Adipocyte (in vitro differentiated cells): ENCODE data around the gene MIDN.
"Not testable (repeated sequence)": the region's sequence is repeated elsewhere in the genome, so short reads cannot be mapped to it uniquely, and the experiment has no call there.

Experiments
- DNase-seq: peaks from one replicate; pipeline ENCODE4 v3.0.0-alpha.2; 2015; ENCODE audit warnings: low read depth
- H3K27me3 ChIP-seq: replicated peaks from 2 replicates; pipeline ENCODE4 v1.7.0; 2013; ENCODE audit warnings: mild to moderate bottlenecking, low read length, moderate library complexity; ENCODE audit not compliant: control insufficient read depth, insufficient read depth
- H3K36me3 ChIP-seq: 2 replicates; pipeline ENCODE4 v1.7.0; 2013; ENCODE audit warnings: low read length, mild to moderate bottlenecking, moderate library complexity; ENCODE audit not compliant: control insufficient read depth, insufficient read depth, severe bottlenecking
- H3K4me1 ChIP-seq: 2 replicates; pipeline ENCODE4 v1.7.0; 2013; ENCODE audit warnings: mild to moderate bottlenecking, low read length, moderate library complexity; ENCODE audit not compliant: control insufficient read depth, insufficient read depth
- H3K4me3 ChIP-seq: 2 replicates; pipeline ENCODE4 v1.7.0; 2013; ENCODE audit warnings: mild to moderate bottlenecking, low read length, moderate library complexity
- H3K9ac ChIP-seq: 2 replicates; pipeline ENCODE4 v1.7.0; 2013; ENCODE audit warnings: mild to moderate bottlenecking, low read length, moderate library complexity
- H3K9me3 ChIP-seq: 2 replicates; pipeline ENCODE4 v1.7.0; 2013; ENCODE audit warnings: mild to moderate bottlenecking, low read length, moderate library complexity; ENCODE audit not compliant: control insufficient read depth

Gene MIDN

DNA sequence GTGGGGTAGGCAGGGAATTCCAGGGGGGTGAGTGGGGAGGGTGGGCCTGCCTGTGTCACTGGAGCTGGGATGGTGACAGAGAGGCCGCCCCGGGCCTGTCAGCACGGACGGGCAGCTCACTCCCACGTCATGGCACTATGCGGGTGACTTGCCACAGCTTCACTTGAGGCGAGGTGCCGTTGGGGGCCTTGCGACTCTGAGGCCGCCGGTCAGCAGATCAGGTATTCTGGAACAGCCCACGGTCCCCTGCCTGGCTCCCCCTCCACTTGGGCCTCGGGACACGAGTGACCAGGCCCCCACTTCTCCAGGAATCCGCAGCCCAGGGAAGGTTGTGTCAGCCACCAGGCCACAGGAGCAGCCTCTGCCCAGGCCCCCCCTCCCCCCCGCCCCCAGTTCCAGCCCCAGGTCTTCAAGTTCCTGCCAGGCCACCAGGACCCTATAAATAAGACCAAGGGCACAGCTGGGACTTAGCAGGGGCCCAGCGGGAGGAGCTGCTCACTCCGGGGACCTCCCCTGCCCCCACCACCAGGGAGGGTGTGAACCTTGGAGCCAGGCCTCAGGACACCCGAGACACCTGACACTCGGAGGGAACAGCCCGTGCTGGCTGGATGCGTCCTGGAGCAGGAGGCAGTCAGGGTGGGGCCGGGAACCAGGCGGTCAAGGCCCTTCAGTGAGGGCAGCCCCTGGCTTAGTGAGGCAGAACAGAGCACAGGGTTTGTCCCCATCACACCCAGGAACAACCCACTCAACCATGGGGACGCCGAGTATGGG is 2.7 kb upstream of the MIDN start:
- no peaks in the 10 kb centered on the region for H3K27me3 ChIP-seq
- H3K4me1 ChIP-seq, result peaks cover 49% of the 10 kb centered on the region
- no peaks in the 10 kb centered on the region for H3K9me3 ChIP-seq
- DNase-seq, result no peak
- H3K4me3 ChIP-seq, result no peak overlapping the region
- no peaks in the 10 kb centered on the region for H3K36me3 ChIP-seq
- H3K9ac ChIP-seq, result peak overlapping the region; percentile 73

GRCh38 chr19:1246265-1247087 is 1.9 kb upstream of the MIDN start:
- H3K36me3 ChIP-seq, H3K9me3 ChIP-seq, H3K9ac ChIP-seq, DNase-seq, H3K4me3 ChIP-seq, H3K27me3 ChIP-seq: not testable (repeated sequence)
- peaks cover 41% of the 10 kb centered on the region for H3K4me1 ChIP-seq

DNA sequence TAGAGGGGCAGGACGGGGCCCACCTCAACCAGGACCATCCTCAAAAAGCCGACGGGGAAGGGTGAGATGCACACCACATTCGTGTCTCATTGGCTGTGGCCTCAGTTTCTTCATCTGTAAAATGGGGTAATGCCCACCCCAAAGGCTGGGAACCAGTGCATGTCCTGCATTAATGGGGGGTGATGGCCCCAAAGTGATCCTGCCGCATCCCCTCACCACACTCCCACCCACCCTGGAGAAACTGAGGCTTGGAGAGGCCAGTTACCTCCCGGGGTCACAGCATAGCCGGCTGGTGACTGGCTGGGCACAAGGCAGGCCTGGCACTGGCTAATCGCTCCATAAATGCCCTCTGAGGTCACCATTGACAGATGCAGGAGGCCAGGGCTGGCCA is 640 bp upstream of the MIDN start:
- peaks cover 34% of the 10 kb centered on the region for H3K4me1 ChIP-seq
- peak overlapping the region; percentile 68 for H3K4me3 ChIP-seq
- peak overlapping the region; percentile 80 for H3K9ac ChIP-seq
- H3K27me3 ChIP-seq, result no peaks in the 10 kb centered on the region
- no peaks in the 10 kb centered on the region for H3K9me3 ChIP-seq
- DNase-seq, result no peak
- peaks cover 6% of the 10 kb centered on the region for H3K36me3 ChIP-seq

GRCh38 chr19:1248786-1249297 is 459 bp downstream of the MIDN start:
- peak; percentile 92 for DNase-seq
- Histone ChIP-seq H3K9me3 (no peaks in the 10 kb centered on the region), H3K36me3 (peaks cover 7% of the 10 kb centered on the region), H3K9ac (peak overlapping the region; percentile 89), H3K27me3 (no peaks in the 10 kb centered on the region), H3K4me1 (peaks cover 28% of the 10 kb centered on the region), H3K4me3 (peak overlapping the region; percentile 81)

- H3K9ac ChIP-seq, result peak overlapping the region; percentile 97
- H3K4me1 ChIP-seq, result peaks cover 29% of the 10 kb centered on the region
- peaks cover 13% of the 10 kb centered on the region for H3K36me3 ChIP-seq
- no peaks in the 10 kb centered on the region for H3K27me3 ChIP-seq
- DNase-seq, result peak; percentile 98
- H3K9me3 ChIP-seq, result no peaks in the 10 kb centered on the region
- H3K4me3 ChIP-seq, result peak overlapping the region; percentile 88
Measured at GRCh38 chr19:1249298-1249989, 1.1 kb downstream of the MIDN start.

GRCh38 chr19:1249990-1250436 is 1.6 kb downstream of the MIDN start:
- Histone ChIP-seq H3K27me3 (no peaks in the 10 kb centered on the region), H3K9me3 (no peaks in the 10 kb centered on the region), H3K4me3 (peak overlapping the region; percentile 88), H3K9ac (peak overlapping the region; percentile 97), H3K4me1 (peaks cover 29% of the 10 kb centered on the region), H3K36me3 (peaks cover 19% of the 10 kb centered on the region)
- DNase-seq, result no peak

DNA sequence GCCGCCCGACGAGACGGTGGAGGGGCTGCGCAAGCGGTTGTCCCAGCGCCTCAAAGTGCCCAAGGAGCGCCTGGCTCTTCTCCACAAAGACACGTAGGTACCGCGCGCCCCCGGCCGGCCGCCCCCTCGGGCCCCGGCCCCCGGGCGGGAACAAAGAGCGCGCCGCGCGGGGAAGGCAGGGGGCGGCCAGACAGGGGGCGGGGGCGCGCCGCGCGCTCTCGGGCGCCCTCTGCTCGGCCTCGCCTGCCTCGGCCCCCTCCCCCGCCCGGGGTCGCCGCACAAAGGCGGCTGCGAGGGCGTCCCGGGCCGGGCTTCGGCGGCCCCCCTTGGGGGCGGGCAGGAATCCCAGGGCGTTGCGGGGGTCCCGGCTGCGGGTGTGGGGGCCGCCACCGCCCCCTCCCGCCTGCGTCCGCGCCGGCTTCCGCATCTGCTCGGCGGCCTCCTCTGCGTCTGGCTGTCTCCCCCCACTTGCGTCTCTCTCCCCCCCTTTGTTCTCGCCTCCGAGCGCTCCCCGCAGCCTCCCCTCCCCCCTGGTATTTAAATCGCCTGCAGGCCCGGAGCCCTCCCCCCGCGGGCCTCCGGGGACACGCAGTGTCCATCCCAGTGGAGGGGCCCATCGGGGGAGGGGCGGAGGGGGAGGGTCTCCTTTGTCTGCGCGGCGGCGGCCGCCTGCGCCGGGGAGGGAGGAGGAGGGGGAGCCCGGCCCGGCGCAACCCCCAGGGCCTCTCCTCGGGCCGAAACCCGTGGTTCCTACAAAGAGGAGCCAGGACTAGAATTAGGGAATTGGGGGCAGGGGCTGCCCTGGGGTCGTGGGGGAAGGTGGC is 2.3 kb downstream of the MIDN start:
- no peaks in the 10 kb centered on the region for H3K27me3 ChIP-seq
- H3K9ac ChIP-seq, result peak overlapping the region; percentile 97
- H3K36me3 ChIP-seq, result peaks cover 25% of the 10 kb centered on the region
- peak overlapping the region; percentile 88 for H3K4me3 ChIP-seq
- DNase-seq, result peak; percentile 64
- no peaks in the 10 kb centered on the region for H3K9me3 ChIP-seq
- H3K4me1 ChIP-seq, result peaks cover 30% of the 10 kb centered on the region

- peak; percentile 70 for DNase-seq
- H3K9me3 ChIP-seq, result no peaks in the 10 kb centered on the region
- peak overlapping the region; percentile 88 for H3K4me3 ChIP-seq
- no peaks in the 10 kb centered on the region for H3K27me3 ChIP-seq
- H3K9ac ChIP-seq, result peak overlapping the region; percentile 97
- peaks cover 34% of the 10 kb centered on the region for H3K4me1 ChIP-seq
- H3K36me3 ChIP-seq, result peaks cover 34% of the 10 kb centered on the region
Measured at GRCh38 chr19:1251330-1252220, 3.2 kb downstream of the MIDN start.

- peak; percentile 94 for DNase-seq
- H3K4me1 ChIP-seq, result peaks cover 40% of the 10 kb centered on the region
- H3K27me3 ChIP-seq, result no peaks in the 10 kb centered on the region
- peaks cover 41% of the 10 kb centered on the region for H3K36me3 ChIP-seq
- no peaks in the 10 kb centered on the region for H3K9me3 ChIP-seq
- H3K4me3 ChIP-seq, result peak overlapping the region; percentile 88
- H3K9ac ChIP-seq, result peak overlapping the region; percentile 97
Measured at GRCh38 chr19:1252221-1252820, 3.9 kb downstream of the MIDN start.
